ENCODE data around the gene ALKBH8.

- TF ChIP-seq CTCF (optimal IDR thresholded peaks at IDR 0.05 in 1 of 3, IDR thresholded peaks at IDR 0.05 in 1 of 3, conservative IDR thresholded peaks at IDR 0.05 in 1 of 3; ENCODE audit: extremely low read depth in 1 of 3, insufficient read depth in 2 of 3, low read length in 3 of 3) (no peak), EZH2 (IDR thresholded peaks at IDR 0.05; ENCODE audit: low read length) (no peak)
Observed at GRCh38 chr11:107549954-107550285, 15.6 kb downstream of the ALKBH8 start.

Measured in keratinocyte (primary cell).